AG10803 (cell line): ENCODE data around the gene IRAK4.
A peak's percentile ranks its signal among the peaks of the same experiment; 100 is the strongest.

ENCODE experiments used
- DNase-seq: peaks from one replicate; pipeline ENCODE4 v3.0.0; 2010; ENCODE audit warnings: low read depth
- H3K4me3 ChIP-seq: 2 replicates; pipeline ENCODE4 v1.5.1; 2011; ENCODE audit warnings: mild to moderate bottlenecking, low read length, control low read depth
- TF ChIP-seq, protein P1 (sequence below): conservative IDR thresholded peaks from 2 replicates; pipeline ENCODE4 v1.5.1; 2011; ENCODE audit warnings: mild to moderate bottlenecking, low read length, control low read depth, inconsistent platforms

Gene IRAK4

DNA sequence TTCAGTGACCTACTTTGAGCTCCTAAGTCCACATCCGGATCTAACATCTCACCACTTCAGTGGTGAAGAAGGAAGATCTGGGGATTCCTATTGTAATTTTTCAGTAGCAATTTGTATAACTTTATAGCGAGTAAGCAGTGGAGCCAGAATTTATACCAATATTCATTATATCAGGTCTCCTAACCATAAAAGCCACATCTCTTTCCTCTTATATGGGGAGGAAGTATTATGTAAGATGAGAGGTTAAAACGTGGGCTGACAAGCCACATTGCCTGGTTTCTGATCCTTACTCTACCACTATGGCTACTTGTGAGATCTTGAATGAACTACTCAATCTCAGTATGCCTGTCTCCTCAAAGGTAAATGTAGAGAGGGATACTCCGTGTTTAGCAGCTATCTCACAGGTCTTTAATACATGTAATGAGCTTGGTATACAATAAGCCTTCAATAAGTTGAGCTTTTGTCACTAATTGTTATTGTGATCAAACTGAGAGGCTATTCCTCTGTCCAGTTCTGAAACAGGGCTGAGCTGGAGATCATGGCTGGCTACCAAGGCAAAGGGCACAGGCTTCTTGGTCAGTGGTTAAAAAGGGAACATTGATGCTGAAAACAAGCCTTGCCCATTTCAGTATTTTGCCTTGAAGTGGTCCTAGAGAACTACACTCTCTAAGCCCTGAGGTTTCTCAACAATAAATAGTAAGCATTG, 73.9 kb downstream of the IRAK4 start:
- H3K4me3 ChIP-seq: no peak overlapping the region
- TF ChIP-seq, protein P1, sequence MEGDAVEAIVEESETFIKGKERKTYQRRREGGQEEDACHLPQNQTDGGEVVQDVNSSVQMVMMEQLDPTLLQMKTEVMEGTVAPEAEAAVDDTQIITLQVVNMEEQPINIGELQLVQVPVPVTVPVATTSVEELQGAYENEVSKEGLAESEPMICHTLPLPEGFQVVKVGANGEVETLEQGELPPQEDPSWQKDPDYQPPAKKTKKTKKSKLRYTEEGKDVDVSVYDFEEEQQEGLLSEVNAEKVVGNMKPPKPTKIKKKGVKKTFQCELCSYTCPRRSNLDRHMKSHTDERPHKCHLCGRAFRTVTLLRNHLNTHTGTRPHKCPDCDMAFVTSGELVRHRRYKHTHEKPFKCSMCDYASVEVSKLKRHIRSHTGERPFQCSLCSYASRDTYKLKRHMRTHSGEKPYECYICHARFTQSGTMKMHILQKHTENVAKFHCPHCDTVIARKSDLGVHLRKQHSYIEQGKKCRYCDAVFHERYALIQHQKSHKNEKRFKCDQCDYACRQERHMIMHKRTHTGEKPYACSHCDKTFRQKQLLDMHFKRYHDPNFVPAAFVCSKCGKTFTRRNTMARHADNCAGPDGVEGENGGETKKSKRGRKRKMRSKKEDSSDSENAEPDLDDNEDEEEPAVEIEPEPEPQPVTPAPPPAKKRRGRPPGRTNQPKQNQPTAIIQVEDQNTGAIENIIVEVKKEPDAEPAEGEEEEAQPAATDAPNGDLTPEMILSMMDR: no peak
- DNase-seq: no peak

- DNase-seq: no peak
- H3K4me3 ChIP-seq: peak overlapping the region; percentile 74
- TF ChIP-seq, protein P1: no peak
Measured at GRCh38 chr12:43835264-43835655, 76.5 kb downstream of the IRAK4 start.

- TF ChIP-seq, protein P1: no peak
- peak; percentile 67 for DNase-seq
- peak within 1 kb of the TSS; percentile 74 for H3K4me3 ChIP-seq
Measured at GRCh38 chr12:43835656-43836474, 77.1 kb downstream of the IRAK4 start, which contains the start of gene TMEM117. Gene TMEM117 (plus strand): TSS chr12:43836081.

DNA sequence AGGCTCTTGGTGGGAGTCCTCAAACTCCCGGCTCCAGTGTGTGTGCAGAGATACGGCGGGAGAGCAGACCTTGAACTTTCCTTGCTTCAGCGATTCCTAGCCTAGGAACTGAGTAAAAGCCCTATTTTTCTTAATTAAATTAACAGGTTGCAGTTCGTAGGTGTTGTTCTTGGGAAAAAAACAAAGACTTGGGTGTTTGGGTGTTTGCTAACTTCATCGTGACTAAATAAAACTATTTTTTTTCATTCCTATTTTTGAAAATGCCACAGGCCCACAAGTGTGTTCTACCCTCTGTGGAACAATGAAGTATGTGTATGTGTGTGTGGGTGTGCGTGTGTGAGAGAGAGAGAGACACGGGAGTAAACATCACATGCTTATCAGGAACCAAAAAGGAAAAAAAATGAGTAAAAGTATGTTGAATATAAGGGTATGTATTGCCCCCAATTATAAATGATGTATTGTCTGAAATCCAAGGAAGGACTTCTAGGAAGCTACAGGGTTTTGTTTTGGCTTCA, 77.8 kb downstream of the IRAK4 start:
- DNase-seq: peak; percentile 53
- TF ChIP-seq, protein P1: no peak
- H3K4me3 ChIP-seq: peak overlapping the region; percentile 74
